Activated CD4-positive, alpha-beta T cell treated with anti-CD3 and anti-CD28 coated beads, Interleukin-2, amount 10 ng/mL, durations not matched to agents 7 days and 5 days (primary cell): Measurements from ENCODE around the gene WNT7B. TPM values are rescaled to one million over a fixed set of nuclear protein-coding genes. Genes with fewer than 3 reads are reported as not detected.

ENCODE experiments used
- CTCF ChIA-PET: fragments of 350-600 bp; sonication (Branson Sonifier 250); formaldehyde crosslinking; loops from one replicate; lab custom pipeline; 2021; ENCODE audit warnings: antibody characterized with exemption; lab: Charles Lee
- POLR2A ChIA-PET: fragments of 350-600 bp; sonication (Branson Sonifier 250); formaldehyde crosslinking; loops from one replicate; lab custom pipeline; 2021; ENCODE audit warnings: antibody characterized with exemption; lab: Charles Lee
- DNase-seq: peaks from one replicate; pipeline ENCODE4 v3.0.0-alpha.2; 2020
- H3K27ac Mint-ChIP-seq: one replicate; pipeline ENCODE4 v1.8.0; 2021; ENCODE audit warnings: mild to moderate bottlenecking, moderate library complexity, mixed read lengths
- H3K27me3 Mint-ChIP-seq: one replicate; pipeline ENCODE4 v1.8.0; 2021; ENCODE audit warnings: mixed read lengths
- H3K36me3 Mint-ChIP-seq: one replicate; pipeline ENCODE4 v1.8.0; 2021; ENCODE audit warnings: low read depth, mixed read lengths
- H3K4me1 Mint-ChIP-seq: one replicate; pipeline ENCODE4 v1.8.0; 2021; ENCODE audit warnings: mixed read lengths
- H3K4me3 Mint-ChIP-seq: one replicate; pipeline ENCODE4 v1.8.0; 2021; ENCODE audit warnings: mild to moderate bottlenecking, moderate library complexity, mixed read lengths
- H3K9me3 Mint-ChIP-seq: one replicate; pipeline ENCODE4 v1.8.0; 2021; ENCODE audit warnings: mixed read lengths
- total RNA-seq, 2 experiments: library from RNA; stranded (reverse); gene quantifications; one replicate each; pipeline ENCODE4 v1.2.3, GENCODE V29; 2021

The WNT7B gene
- total RNA-seq, result not detected

- Mint-ChIP-seq H3K9me3 (no peaks in the 10 kb centered on the region), H3K27me3 (peaks cover 43% of the 10 kb centered on the region), H3K36me3 (no peaks in the 10 kb centered on the region), H3K4me3 (no peak within 1 kb of the TSS), H3K4me1 (peaks cover 6% of the 10 kb centered on the region), H3K27ac (no peak within 1 kb of the TSS)
- ChIA-PET POLR2A (no interaction called here), CTCF (interaction anchor here (1.5 kb wide), 1 partner anchor 394 kb away, joined by 3 read pairs; no protein-coding TSS in a partner anchor)
- no peak for DNase-seq
These were observed at the start of gene WNT7B for GRCh38 chr22:45977003-45977411. Gene WNT7B (minus strand): TSS chr22:45977162. CDS start chr22:45976754, 408 bp downstream.

DNA sequence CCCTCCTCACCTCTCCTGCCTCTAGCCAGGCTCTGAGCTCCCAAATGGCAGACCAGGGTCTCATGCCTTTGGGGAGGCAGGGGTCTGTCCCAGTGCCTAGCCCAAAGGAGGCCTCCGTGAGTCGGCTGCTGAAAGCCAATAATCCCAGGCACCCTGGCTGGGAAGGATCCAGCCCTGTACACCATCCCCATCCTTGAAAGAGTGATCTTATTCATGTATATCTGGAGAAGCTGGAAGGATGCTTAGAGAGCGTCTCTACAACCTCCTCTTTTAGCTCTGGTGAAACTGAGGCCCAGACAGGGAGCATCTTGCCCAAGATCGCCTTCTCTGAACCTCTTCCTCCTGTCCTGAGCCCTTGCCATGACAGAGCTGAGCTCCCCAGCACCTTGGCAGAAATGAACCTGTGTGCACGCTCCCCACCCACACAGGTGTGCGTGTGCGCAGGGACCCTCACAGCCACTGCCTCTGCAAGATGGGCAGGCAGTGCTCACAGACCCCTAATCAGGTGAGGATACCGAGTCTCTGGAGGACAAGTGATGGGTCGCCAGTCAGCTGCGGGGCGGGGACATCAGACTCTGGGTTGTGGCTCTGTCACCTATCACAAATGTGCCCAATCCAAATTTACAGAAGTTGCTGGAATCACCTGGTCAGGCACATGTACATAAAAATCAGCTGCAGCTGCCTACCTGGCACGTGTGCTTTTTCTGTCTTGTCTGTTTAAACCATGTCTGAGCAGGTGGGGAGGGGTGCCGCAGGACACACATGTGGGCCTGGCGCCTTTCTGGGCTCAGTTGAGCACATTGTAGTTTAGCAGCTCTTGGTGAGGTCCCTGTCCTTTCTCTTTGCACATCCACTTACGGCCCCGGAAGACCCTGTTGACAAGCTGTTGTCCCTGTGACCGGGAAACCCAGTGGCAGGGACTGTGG lies 49.3 kb upstream of the WNT7B start:
- Mint-ChIP-seq H3K27ac (no peak overlapping the region), H3K36me3 (no peaks in the 10 kb centered on the region), H3K27me3 (peaks cover 39% of the 10 kb centered on the region), H3K4me3 (no peak overlapping the region), H3K4me1 (peaks cover 6% of the 10 kb centered on the region), H3K9me3 (no peaks in the 10 kb centered on the region)
- DNase-seq, result no peak
- ChIA-PET POLR2A (no interaction called here), CTCF (interaction anchor here (1.0 to 4.1 kb wide), 5 partner anchors 8 to 84 kb away, joined by 3 to 20 read pairs (median 3); no protein-coding TSS in a partner anchor)

DNA sequence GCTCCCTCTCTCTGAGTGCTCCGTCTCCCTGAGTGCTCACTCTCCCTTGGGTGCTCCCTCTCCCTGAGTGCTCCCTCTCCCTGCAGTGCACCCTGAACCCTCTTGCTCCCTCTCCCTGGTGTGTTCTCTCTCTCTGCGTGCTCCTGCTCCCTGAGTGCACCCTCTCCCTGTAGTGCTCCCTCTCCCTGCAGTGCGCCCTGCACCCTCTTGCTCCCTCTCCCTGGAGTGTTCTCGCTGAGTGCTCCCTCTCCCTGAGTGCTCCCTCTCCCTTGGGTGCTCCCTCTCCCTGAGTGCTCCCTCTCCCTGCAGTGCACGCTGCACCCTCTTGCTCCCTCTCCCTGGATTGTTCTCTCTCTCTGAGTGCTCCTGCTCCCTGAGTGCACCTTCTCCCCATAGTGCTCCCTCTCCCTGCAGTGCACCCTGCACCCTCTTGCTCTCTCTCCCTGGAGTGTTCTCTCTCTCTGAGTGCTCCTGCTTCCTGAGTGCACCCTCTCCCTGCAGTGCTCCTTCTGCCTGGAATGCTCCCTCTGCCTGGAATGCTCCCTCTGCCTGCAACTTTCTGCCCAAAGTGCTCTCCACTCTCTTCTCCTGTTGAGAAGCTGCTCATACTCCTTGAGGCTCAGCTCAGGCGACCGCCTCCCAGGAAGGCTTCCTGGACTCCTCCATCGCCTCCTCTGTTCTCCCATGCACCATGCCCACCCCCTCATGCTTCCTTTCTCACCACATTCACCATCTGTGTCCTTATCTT lies 48.4 kb upstream of the WNT7B start:
- peak overlapping the region; percentile 39 for H3K27ac Mint-ChIP-seq
- H3K36me3 Mint-ChIP-seq, result no peaks in the 10 kb centered on the region
- H3K9me3 Mint-ChIP-seq, result no peaks in the 10 kb centered on the region
- ChIA-PET POLR2A (no interaction called here), CTCF (interaction anchor here (1.0 to 4.1 kb wide), 5 partner anchors 8 to 85 kb away, joined by 3 to 20 read pairs (median 7); no protein-coding TSS in a partner anchor)
- H3K4me1 Mint-ChIP-seq, result peaks cover 6% of the 10 kb centered on the region
- no peak overlapping the region for H3K4me3 Mint-ChIP-seq
- no peak for DNase-seq
- H3K27me3 Mint-ChIP-seq, result peaks cover 39% of the 10 kb centered on the region

GRCh38 chr22:46024136-46024840 lies 47.3 kb upstream of the WNT7B start:
- ChIA-PET CTCF (interaction anchor here (0.7 to 4.1 kb wide), 3 partner anchors 10 to 21 kb away, joined by 3 to 20 read pairs (median 7); no protein-coding TSS in a partner anchor), POLR2A (interaction anchor here (0.6 kb wide), 1 partner anchor 16 kb away, joined by 3 read pairs; no protein-coding TSS in a partner anchor)
- no peak overlapping the region for H3K27ac Mint-ChIP-seq
- no peak for DNase-seq
- H3K27me3 Mint-ChIP-seq, result peaks cover 39% of the 10 kb centered on the region
- no peak overlapping the region for H3K4me3 Mint-ChIP-seq
- no peaks in the 10 kb centered on the region for H3K36me3 Mint-ChIP-seq
- no peaks in the 10 kb centered on the region for H3K9me3 Mint-ChIP-seq
- peaks cover 6% of the 10 kb centered on the region for H3K4me1 Mint-ChIP-seq

DNA sequence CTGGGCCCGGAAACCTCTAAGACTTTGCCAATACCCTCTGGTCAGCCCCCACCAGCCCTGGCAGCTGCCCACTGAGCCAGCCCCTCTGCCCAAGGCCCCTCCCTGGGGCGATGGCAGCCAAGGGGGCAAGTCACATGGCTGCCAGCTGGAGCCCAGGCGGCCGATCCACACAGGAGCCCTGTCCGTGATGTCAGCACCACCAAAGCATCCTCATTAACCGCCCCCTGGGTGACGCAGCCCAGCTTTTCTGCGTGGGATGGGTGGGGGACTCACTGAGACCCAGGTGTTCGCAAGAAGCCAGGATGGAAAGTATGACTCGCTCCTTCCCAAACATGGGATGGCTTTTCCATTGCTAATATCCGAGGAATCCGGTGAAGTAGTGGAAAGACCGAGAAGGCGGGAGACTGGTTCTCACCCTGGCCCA lies 46.6 kb upstream of the WNT7B start:
- Mint-ChIP-seq H3K9me3 (no peaks in the 10 kb centered on the region), H3K36me3 (no peaks in the 10 kb centered on the region), H3K4me3 (no peak overlapping the region), H3K27ac (no peak overlapping the region), H3K4me1 (peaks cover 6% of the 10 kb centered on the region), H3K27me3 (peaks cover 39% of the 10 kb centered on the region)
- ChIA-PET POLR2A (interaction anchor here (0.6 kb wide), 1 partner anchor 15 kb away, joined by 3 read pairs; no protein-coding TSS in a partner anchor), CTCF (interaction anchor here (1.2 to 2.3 kb wide), 2 partner anchors 17 to 94 kb away, joined by 3 to 7 read pairs; no protein-coding TSS in a partner anchor)
- no peak for DNase-seq

GRCh38 chr22:46022881-46023512 lies 46.0 kb upstream of the WNT7B start:
- H3K36me3 Mint-ChIP-seq, result no peaks in the 10 kb centered on the region
- no peaks in the 10 kb centered on the region for H3K9me3 Mint-ChIP-seq
- no peak overlapping the region for H3K27ac Mint-ChIP-seq
- ChIA-PET CTCF (interaction anchor here (1.0 to 1.8 kb wide), 3 partner anchors 9 to 94 kb away, joined by 3 to 4 read pairs (median 3); no protein-coding TSS in a partner anchor), POLR2A (no interaction called here)
- DNase-seq, result no peak
- peaks cover 4% of the 10 kb centered on the region for H3K4me1 Mint-ChIP-seq
- peaks cover 34% of the 10 kb centered on the region for H3K27me3 Mint-ChIP-seq
- H3K4me3 Mint-ChIP-seq, result no peak overlapping the region

DNA sequence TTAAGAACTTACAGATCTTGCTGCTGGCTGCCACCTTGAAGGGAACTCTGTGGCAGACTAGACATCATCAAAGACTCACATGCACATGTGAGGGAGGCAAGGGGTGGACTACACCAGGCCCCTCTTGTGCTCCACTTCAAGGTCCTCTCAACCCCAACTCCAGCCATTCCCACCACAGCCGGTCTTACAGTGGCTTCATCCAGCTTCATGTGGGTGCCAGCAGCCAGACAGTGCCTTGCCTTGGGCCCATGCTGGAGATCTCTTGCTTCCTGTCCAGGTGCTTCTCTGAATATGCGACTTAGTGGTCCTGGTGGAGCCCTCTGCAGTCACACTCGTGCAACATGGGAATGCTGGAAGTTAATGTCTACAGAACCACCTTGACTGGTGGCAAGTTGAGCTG lies 44.6 kb upstream of the WNT7B start:
- Mint-ChIP-seq H3K27ac (no peak overlapping the region), H3K4me3 (no peak overlapping the region), H3K4me1 (peaks cover under 1% of the 10 kb centered on the region), H3K36me3 (no peaks in the 10 kb centered on the region), H3K9me3 (no peaks in the 10 kb centered on the region), H3K27me3 (peaks cover 32% of the 10 kb centered on the region)
- CTCF ChIA-PET, result interaction anchor here (1.8 kb wide), 1 partner anchor 15 kb away, joined by 4 read pairs; no protein-coding TSS in a partner anchor
- POLR2A ChIA-PET, result no interaction called here
- DNase-seq, result no peak

DNA sequence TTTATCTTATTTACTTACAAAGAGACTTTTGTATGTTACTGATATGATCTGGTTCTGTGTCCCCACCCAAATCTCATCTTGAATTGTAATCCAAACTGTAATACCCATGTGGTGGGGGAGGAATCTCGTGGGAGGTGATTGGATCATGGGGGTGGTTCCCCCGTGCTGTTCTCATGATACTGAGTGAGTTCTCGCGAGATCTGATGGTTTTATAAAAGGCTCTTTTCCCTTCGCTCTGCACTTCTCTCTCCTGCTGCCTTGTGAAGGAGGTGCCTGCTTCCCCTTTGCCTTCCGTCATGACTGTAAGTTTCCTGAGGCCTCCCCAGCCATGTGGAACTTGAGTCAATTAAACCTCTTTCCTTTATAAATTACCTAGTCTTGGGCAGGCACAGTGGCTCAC lies 42.4 kb upstream of the WNT7B start:
- CTCF ChIA-PET, result interaction anchor here (0.9 to 2.6 kb wide), 4 partner anchors 13 to 97 kb away, joined by 3 to 12 read pairs (median 4); no protein-coding TSS in a partner anchor
- no peak for DNase-seq
- POLR2A ChIA-PET, result no interaction called here
- Mint-ChIP-seq H3K27ac (no peak overlapping the region), H3K4me3 (no peak overlapping the region), H3K36me3 (no peaks in the 10 kb centered on the region), H3K9me3 (no peaks in the 10 kb centered on the region), H3K4me1 (no peaks in the 10 kb centered on the region), H3K27me3 (peaks cover 16% of the 10 kb centered on the region)

DNA sequence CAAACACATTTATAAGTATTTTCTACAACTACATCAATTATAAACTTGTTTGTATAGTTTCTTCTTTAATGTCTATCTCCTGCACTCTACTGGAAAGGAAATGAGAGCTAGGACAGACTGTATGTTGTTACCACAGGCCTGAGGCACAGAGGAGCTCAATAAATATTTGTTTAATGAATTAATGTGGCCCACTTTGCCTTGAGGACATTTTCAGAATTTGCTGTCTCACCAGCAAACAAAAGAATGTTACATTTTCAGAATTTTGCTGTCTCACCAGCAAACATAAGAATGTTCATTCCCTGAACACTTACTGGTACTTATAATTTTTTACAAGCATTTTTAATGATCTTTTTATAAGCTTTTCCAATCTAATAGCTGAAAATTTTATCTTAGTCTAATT lies 41.9 kb upstream of the WNT7B start:
- no peak for DNase-seq
- Mint-ChIP-seq H3K4me3 (no peak overlapping the region), H3K27me3 (peaks cover 16% of the 10 kb centered on the region), H3K36me3 (no peaks in the 10 kb centered on the region), H3K9me3 (no peaks in the 10 kb centered on the region), H3K27ac (no peak overlapping the region), H3K4me1 (peaks cover 3% of the 10 kb centered on the region)
- ChIA-PET CTCF (interaction anchor here (0.9 to 2.6 kb wide), 4 partner anchors 13 to 98 kb away, joined by 3 to 12 read pairs (median 4); no protein-coding TSS in a partner anchor), POLR2A (no interaction called here)

DNA sequence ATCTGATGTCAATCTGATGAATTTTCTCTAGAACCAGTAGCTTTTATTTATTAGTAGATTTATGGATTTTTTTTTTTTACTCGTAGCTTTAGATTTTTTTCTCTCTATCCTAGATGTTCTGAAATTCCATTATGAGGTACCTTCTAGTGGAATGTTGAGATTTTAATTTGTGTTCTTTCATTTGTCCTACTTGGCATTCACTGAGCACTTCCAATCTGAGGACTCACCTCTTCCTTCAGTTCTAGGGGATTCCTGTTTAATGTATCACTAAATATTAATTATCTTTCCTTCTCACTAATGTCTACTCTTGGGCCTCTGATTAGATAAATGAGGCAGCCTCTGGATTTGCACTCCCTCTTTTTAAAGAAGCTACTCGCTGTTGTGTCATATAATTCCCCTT lies 40.2 kb upstream of the WNT7B start:
- ChIA-PET POLR2A (no interaction called here), CTCF (interaction anchor here (0.7 to 6.6 kb wide), 3 partner anchors 9 to 99 kb away, joined by 3 to 35 read pairs (median 8); no protein-coding TSS in a partner anchor)
- H3K4me3 Mint-ChIP-seq, result no peak overlapping the region
- no peaks in the 10 kb centered on the region for H3K9me3 Mint-ChIP-seq
- H3K4me1 Mint-ChIP-seq, result peaks cover 11% of the 10 kb centered on the region
- no peak for DNase-seq
- peaks cover 13% of the 10 kb centered on the region for H3K27me3 Mint-ChIP-seq
- no peak overlapping the region for H3K27ac Mint-ChIP-seq
- no peaks in the 10 kb centered on the region for H3K36me3 Mint-ChIP-seq
